Ishikawa (cell line): ENCODE results near the gene SH3TC1.
A peak's percentile ranks its signal among the peaks of the same experiment; 100 is the strongest.

ENCODE experiments used
- CEBPB ChIP-seq: IDR thresholded peaks from 2 replicates; pipeline ENCODE4 v1.6.1; 2012
- CREB1 ChIP-seq: IDR thresholded peaks from 2 replicates; pipeline ENCODE4 v1.6.1; 2012; ENCODE audit warnings: low read depth
- EGR1 ChIP-seq: IDR thresholded peaks from 2 replicates; pipeline ENCODE4 v1.6.1; 2012
- EP300 ChIP-seq: IDR thresholded peaks from 2 replicates; pipeline ENCODE4 v1.6.1; 2012; ENCODE audit warnings: borderline replicate concordance
- FOXM1 ChIP-seq: IDR thresholded peaks from 2 replicates; pipeline ENCODE4 v1.6.1; 2012; ENCODE audit warnings: low read depth, borderline replicate concordance
- MAX ChIP-seq: IDR thresholded peaks from 2 replicates; pipeline ENCODE4 v1.6.1; 2012
- NFIC ChIP-seq: IDR thresholded peaks from 2 replicates; pipeline ENCODE4 v1.6.1; 2012
- RAD21 ChIP-seq: IDR thresholded peaks from 2 replicates; pipeline ENCODE4 v1.6.1; 2012; ENCODE audit warnings: low read depth
- REST ChIP-seq: IDR thresholded peaks from 2 replicates; pipeline ENCODE4 v1.6.1; 2012; ENCODE audit warnings: low read depth, mild to moderate bottlenecking
- TAF1 ChIP-seq: IDR thresholded peaks from 2 replicates; pipeline ENCODE4 v1.6.1; 2012; ENCODE audit warnings: low read depth, mild to moderate bottlenecking
- TCF12 ChIP-seq: IDR thresholded peaks from 2 replicates; pipeline ENCODE4 v1.6.1; 2012; ENCODE audit warnings: low read depth
- TEAD4 ChIP-seq: IDR thresholded peaks from 2 replicates; pipeline ENCODE4 v1.6.1; 2012
- USF1 ChIP-seq: IDR thresholded peaks from 2 replicates; pipeline ENCODE4 v1.6.1; 2012
- YY1 ChIP-seq: IDR thresholded peaks from 2 replicates; pipeline ENCODE4 v1.6.1; 2012; ENCODE audit warnings: low read depth
- ZBTB7A ChIP-seq: IDR thresholded peaks from 2 replicates; pipeline ENCODE4 v1.6.1; 2012; ENCODE audit warnings: low read depth

Gene SH3TC1

GRCh38 chr4:8191136-8191747 lies 7.8 kb upstream of the SH3TC1 start:
- no peak for TF ChIP-seq EP300
- TF ChIP-seq MAX = no peak
- no peak for TF ChIP-seq RAD21
- TF ChIP-seq REST = no peak
- TF ChIP-seq NFIC = no peak

GRCh38 chr4:8192748-8193738 lies 6.0 kb upstream of the SH3TC1 start:
- TF ChIP-seq MAX (no peak), RAD21 (peak; percentile 56), NFIC (no peak), TEAD4 (0 out of 2 replicates have a peak, but pooled peaks have one; percentile 12)

- TF ChIP-seq CEBPB (no peak), TCF12 (no peak), RAD21 (no peak), FOXM1 (no peak), TEAD4 (no peak), TAF1 (no peak), REST (no peak), NFIC (no peak), CREB1 (no peak), ZBTB7A (no peak), EP300 (no peak), YY1 (no peak), USF1 (no peak), EGR1 (no peak), MAX (no peak)
These were observed 4.5 kb upstream of the SH3TC1 start for GRCh38 chr4:8194306-8195242.

GRCh38 chr4:8195431-8195830 lies 3.7 kb upstream of the SH3TC1 start:
- TF ChIP-seq CEBPB (no peak), TAF1 (no peak), FOXM1 (no peak), USF1 (no peak), YY1 (no peak), TEAD4 (no peak), RAD21 (no peak), MAX (no peak), EP300 (no peak), ZBTB7A (no peak), EGR1 (no peak), NFIC (no peak)
